ENCODE results near the gene ARL6IP5.

ARL6IP5 gene

DNA sequence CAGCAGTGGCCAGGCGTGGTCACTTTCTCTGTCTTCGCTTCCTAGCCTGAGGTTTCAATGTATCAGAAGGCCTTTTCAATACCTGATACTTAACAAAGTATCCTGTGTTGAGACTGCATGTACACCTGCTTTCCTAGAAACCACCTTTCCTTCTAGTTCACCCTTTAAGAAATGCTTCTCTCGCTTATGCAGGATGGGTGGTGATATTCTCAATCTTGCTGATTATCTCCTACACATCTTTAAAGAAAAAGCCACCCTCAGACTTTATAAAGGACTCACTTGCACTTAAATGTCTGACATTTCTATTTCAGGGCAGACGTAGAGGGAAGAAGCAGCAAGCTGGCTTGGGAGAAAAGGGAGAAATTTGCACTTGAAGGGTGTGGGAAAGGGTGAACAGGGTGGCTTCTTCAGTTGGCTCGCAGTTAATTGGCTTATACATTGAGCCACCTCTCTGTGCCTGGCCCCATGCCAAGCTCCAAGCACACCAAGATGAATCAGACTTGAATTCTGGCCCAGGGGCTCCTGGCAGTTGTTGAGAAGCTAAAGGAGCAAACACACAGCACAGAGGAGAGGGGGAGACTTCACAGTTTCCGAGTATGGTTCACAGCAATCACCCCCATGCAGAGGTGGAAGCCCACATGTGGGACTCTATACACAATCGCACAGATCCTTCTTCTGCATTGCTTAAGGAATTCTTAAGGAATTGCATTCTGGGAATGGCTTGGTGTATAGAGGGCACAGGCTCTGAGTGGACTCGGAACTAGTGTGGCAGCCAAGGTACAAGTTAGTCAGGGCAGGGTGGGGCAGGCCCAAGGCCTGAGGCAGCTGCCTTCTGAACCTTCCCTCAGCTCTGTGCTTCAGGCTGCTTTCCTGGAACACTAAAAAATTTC is 1.3 kb downstream of the ARL6IP5 start:
- no peak for DNase-seq

DNA sequence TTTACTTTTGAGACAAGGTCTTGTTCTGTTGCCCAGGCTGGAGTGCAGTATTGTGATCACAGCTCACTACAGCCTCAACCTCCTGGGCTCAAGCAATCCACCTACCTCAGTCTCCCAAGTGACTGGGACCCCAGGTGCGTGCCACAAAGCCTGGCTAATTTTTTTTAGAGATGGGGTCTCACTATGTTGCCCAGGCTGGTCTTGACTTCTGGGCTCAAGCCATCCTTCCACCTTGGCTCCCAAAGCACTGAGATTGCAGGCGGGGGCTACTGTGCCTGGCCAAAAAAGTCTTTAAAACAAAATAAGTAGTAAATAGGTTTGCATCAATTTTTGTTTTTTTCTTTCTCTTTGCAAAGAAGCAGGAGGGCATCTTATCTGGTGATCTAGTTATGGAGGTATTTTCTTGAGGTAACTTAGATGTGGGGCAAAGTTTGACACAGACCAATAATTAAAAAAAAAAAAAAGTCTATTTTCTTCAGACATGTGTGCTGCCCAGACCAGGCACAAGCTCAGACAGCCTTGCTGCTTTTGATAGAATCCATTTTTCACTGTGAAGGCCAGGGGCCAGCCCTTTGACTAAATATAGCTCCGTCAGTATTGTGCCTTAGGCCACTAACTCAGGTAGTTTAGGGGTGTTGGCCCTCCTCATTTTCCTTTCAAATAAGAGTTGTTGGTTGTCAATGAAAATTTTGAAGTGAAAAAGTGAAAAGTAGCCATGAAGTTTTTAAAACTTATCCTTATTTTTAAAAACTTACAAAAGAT is 2.5 kb downstream of the ARL6IP5 start:
- DNase-seq: no peak

DNA sequence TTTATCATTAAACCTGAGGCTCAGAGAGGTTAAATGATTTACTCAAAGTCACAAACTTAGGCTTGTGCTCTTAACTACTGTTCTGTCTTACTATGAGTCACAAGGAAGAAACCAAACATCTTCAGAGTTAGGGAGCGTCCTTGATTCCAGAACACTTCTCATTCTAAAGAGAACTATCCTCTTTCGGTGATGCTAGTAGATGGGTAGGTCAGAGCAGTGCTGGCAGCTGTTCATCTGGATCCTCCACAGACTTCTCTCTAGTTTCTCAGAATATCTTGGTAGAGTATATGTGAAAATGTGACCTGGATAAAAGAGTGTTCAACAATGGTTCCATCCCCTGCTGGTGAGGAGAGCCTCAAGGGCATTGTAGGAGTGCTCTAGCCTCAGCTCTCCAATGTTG is 3.3 kb downstream of the ARL6IP5 start:
- DNase-seq: no peak

DNA sequence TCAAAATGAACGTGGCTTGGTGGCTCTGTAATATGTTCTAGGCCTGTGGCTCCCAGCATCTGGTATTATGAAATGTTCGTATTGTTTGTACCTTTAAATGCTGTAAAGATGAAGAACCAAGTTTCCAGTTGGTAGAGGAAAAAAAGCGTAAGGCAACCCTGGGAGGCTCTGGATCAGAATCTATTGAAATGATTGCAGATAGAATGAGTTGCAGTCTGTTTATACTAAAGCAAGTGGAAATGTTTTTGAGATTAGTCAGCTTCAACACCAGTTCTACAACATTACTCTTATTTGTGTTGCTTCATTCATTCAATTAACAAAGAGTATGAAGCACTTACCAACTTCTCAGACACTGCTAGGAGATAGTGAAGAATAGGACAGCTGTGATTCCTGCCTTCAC is 5.3 kb downstream of the ARL6IP5 start:
- no peak for DNase-seq

DNA sequence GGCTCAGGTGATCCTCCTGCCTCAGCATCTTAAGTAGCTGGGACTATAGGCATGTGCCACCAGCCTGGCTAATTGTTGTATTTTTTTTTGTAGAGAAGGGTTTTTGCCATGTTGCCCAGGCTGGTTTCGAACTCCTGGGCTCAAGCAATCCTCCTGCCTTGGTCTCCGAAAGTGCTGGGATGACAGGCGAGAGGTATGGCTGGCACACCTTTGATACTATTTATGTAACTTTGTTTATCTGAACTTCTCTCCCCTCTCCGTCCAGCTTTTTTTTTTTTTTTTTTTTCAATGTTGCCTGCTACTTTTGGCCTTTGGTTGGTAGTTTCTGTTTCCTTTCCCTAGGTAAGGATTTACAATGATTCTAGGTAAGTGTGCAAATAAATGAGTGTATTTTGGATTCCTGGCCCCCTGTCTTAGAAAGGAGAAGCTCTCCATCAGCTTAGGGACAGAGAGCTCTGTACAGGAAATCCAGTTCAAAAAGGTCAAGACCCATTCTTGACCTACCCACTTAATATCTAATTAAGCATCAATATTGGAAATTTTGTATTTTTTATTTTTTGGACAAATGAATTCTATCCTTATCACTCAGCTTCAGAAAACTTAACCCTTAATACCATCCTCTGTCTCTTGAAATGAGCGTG is 6.8 kb downstream of the ARL6IP5 start:
- no peak for DNase-seq

DNA sequence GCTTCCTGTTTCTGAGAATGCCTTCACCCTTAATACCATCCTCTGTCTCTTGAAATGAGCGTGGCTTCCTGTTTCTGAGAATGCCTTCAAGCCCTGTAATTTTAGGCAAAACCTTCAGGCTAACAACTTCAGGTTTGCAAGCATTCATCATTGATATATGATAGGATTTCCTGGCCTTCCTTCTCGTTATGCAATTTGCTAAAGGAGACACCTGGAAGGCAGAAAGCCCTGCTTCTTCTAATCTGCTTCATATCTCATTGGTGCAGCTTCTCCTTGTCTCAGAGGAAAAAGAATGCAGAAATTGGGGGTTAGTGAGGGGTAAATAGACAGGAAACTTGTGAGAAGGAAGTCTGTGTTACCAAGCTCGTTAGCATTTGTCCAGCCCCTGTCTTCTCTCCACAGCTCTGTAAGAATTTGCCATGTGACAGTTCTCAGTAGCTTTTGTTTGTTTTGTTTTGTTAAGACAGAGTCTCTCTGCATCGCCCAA is 7.3 kb downstream of the ARL6IP5 start:
- DNase-seq: no peak

DNA sequence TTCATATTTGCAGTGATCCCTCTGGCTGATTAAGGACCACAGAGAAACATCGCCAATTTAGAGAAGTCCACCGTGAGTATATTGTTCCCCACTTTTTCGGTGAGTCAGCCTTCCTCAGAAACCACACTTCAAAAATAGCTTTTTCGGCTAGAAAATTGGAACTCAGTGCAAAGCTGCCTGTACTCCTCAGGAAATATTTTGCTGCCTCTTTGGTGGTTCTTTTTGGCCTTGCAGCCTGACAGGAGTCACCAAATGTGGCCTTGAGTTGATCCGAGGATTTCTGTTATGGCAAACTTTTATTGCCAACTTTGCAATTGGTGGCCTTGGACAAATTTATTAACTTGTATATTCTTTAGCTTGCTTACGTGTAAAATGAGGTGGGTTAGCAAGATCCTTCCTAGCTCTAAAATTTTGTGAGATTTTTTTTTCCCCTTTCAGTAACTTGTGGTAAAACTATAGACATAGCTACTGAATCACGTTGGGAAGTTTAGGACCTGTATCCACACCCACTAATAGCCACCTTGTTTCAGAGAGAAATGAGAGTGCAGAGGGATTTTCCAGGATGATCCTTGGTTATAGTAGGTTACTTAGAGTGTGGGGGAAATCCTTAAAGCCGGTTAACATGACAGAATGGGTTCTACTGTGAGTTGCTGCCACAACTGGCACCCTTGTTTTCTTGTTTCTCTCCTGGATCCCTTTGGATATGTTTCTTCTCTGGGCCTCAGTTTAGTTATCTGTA is 9.9 kb downstream of the ARL6IP5 start:
- DNase-seq: no peak

DNA sequence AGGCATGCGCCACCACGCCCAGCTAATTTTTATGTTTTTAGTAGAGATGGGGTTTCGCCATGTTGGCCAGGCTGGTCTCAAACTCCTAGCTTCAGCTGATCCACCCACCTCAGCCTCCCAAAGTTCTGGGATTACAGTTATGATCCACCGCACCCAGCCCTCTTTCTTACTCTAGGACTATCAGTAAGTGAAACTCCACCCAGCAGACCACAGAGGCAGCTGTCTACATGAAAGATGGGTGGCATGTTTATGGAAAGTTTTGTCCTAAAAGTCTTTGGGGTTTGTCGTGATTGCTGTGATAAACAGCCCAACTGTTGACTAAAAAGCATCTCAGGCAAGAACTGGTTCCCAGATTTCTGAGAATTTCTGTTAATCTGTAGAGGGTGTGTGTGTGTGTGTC is 10.9 kb downstream of the ARL6IP5 start:
- no peak for DNase-seq

DNA sequence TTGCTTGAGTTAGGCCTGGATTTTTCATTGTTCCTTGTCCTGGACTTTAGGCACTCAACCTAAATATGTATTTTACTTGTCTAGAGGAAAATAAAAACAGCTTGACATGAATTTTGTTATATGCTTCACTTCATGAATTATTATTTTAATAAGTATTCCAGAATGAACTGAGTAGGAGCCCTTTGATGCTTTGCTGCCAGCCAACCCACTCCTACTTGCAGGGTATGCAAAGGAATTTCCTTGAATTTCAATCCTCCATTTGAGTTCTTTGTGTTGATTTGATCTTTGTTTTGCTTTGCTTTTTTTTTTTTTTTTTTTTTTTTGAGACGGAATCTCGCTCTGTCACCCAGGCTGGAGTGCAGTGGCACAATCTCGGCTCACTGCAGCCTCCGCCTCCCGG is 11.6 kb downstream of the ARL6IP5 start:
- DNase-seq: no peak

DNA sequence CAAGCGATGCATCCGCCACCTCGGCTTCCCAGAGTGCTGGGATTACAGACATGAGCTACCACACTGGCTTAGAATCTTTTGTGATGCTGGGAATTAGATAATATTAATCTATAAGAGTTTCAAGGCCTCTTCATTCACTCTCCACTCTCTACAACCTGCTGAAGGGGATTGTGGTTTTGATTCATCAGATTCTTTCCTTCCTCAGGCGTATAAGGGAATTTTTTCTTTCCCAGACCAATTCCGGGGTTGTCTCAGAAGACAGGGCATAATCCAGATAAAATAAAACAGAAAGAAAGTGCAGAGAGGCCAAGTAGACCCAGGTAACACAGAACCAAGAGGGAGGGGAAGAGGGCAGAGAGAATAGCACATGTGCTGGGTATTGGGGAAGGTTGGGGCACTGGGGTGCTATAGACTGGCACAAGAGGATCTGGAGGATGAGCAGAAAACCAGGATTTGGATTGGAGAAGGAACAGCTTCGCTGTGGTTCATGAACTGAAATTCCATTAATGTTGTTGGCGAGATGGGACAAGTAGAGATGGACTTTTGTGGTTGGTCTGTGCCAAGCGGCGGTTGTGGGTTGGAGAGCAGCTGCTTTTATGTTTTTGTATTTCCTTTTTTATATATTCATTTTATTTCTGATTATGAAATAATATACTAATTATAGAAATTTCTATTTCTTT is 12.8 kb downstream of the ARL6IP5 start:
- DNase-seq: no peak

DNA sequence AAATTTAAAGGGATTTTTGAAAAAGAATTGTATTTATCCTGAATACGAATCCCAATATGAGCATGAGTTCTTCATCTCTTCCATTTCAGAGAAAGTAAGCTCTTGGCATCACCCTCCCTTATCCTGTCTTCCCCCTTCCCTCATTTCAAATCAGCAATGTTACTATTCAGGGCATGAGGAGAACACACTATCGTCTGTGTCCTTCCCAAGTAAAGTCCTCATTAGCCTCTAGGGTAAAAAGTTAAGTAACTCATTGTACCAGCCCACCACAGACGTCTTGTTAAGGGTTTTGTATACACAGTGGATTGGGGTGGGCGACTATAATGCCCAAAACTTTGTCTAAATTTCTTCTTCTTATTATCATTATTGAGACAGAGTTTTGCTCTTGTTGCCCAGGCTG is 14.8 kb downstream of the ARL6IP5 start:
- DNase-seq: no peak

DNA sequence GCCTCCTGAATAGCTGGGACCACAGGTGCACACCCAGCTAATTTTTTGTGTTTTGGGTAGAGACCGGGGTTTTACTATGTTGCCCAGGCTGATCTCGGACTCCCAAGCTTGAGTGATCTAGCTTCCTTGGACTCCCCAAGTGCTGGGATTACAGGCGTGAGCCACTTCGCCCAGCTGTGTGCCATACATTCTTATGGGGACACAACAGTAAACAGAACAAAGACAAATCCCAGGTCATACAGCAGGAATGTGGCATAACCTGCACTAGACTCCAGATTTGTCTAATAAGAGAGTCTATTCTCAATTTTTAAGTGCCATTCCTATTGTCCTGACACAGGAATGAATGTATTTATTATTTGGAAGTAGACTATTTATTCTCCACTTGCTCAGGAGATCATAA is 17.6 kb downstream of the ARL6IP5 start:
- DNase-seq: no peak

DNA sequence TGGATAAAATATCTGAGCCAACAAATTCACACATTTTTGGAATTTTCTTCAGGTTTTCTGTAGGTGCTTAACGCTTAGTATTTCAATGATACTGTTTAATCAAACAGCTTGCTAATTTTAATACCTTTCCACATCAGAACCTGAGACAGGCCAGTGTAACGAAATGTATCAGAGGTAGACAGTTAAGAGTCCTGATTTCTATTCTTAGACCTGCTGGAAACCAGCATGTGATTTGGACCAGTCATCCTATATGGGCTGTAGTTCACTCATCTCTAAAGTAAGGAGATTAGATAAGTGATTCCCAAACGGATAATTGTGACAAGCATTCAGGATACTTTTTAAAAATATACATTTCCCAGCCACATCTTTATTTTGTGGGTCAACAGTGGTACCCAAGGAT is 18.4 kb downstream of the ARL6IP5 start:
- no peak for DNase-seq

DNA sequence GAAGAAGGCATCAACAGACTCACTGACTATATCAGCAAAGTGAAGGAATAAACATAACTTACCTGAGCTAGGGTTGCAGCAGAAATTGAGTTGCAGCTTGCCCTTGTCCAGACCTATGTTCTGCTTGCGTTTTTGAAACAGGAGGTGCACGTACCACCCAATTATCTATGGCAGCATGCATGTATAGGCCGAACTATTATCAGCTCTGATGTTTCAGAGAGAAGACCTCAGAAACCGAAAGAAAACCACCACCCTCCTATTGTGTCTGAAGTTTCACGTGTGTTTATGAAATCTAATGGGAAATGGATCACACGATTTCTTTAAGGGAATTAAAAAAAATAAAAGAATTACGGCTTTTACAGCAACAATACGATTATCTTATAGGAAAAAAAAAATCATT is 19.8 kb downstream of the ARL6IP5 start:
- no peak for DNase-seq

DNA sequence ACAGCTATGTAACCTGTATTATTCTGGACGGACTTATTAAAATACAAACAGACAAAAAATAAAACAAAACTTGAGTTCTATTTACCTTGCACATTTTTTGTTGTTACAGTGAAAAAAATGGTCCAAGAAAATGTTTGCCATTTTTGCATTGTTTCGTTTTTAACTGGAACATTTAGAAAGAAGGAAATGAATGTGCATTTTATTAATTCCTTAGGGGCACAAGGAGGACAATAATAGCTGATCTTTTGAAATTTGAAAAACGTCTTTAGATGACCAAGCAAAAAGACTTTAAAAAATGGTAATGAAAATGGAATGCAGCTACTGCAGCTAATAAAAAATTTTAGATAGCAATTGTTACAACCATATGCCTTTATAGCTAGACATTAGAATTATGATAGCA is 20.6 kb downstream of the ARL6IP5 start:
- no peak for DNase-seq

DNA sequence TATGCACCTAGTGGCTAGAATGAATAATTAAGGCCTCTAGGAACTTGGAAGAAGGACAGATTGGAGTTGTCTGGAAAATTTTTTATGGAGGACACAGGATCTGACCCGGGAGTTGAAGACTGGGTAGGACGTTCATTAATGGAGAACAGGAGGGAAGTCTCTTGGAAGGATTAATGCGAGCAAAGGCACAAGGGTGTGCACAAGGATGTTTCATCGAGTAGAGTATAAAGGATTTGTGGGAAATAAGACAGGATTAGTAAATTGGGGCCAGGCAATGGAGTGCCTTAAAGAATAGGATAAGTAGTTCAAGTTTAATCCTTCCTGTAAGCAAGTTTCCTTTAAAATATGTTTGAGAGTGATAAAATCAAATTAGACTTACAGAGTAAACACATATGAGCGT is 23.1 kb downstream of the ARL6IP5 start:
- DNase-seq: no peak

DNA sequence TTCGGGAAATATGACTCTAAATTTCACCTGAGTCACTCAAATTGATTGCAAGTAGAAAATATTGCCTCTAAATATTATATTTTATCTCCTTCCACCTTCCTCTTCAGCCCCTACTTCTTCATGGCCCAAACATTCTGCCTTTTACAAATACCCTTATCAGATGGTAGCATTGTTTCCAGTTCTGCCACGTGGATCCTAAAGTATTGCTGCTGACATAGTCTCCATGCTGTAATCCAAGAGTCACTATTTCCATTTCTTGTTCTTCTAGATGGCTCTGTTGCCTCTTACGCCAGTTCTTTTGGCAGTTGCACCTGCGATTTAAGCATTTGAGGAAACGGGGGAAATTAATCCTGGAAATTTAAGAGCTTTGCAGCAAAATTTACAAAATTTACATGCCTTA is 24.1 kb downstream of the ARL6IP5 start:
- no peak for DNase-seq

DNA sequence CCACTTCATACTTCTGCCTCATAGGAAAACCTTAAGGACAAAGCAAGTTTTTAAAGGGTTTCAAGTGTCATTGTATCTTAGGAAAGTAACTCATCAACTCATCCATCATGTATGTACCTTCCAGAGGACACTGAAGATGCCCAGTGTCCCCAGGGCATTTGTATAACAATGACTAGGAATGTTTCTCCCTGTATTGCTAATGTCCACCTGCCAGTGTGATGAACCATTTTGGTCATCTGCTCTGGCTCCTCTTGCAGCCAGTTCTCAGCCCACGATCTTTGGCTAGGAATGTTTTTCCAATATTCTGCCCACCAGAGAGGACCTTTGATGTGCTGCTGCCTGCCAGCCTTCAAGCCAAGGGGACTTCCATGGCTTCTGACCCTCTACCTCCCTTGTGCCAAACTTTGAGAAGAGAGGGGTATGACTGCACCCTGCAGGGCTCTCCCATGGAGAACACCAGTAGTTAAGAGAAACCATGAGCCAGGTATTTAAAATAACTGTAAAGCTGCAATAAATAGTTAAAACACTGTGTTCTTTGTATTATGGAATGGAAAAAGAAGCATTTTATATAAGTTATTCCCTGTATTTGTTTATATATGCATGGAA is 26.3 kb downstream of the ARL6IP5 start:
- no peak for DNase-seq

DNA sequence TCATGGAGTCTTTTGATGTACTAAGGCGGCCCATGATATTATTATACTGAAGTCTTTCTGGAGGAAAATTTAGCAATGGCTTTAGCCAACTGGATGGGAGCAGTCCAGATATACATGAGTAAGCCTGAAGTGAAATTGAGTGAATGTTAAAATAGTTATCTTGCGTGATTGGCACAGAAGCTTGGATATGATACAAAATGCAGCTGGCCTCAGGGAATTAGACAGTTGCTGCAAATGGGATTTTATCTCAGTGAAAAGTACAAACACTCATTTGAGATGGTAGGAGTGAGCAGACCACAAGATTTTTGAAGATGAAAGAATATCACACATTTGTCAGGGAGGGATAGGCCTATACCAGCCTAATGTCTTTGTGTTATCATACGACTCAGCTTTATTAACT is 28.8 kb downstream of the ARL6IP5 start:
- no peak for DNase-seq

DNA sequence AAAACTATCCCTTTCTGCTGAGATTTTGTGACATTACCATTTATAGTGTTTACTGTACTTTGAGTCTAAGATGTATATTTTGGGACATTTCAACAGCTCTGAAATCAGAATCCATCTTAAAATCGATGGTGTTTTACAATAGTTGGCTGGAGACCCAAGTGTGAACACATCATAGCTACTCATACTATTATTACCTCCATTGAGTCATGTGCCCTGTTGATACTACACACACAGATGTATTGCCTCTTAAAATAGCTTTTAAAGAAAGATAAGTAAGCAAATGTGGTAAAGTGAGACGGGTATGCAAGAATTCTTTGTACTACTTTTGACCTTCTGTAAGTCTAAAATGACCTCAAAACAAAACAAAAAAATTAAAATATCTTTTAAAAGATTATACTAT is 31.0 kb downstream of the ARL6IP5 start:
- no peak for DNase-seq

DNA sequence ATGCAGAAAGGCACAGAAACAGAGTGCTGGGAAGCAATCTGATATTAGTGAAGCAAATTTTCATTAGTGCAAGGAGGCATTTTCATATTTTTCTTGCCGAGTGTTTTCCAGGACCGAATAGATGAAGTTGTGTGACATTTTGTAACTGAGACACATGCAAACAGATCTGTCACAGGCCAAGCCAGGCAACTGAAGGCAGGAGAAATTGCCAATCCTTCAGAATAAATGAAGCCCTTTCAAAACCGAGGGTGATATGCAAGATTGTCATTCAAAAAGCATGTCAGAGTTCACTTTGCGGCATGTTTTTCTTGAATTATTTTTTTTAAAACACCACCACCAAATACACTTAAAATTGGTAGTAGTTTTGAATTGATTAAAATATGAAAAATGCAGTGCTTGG is 31.4 kb downstream of the ARL6IP5 start:
- DNase-seq: no peak

DNA sequence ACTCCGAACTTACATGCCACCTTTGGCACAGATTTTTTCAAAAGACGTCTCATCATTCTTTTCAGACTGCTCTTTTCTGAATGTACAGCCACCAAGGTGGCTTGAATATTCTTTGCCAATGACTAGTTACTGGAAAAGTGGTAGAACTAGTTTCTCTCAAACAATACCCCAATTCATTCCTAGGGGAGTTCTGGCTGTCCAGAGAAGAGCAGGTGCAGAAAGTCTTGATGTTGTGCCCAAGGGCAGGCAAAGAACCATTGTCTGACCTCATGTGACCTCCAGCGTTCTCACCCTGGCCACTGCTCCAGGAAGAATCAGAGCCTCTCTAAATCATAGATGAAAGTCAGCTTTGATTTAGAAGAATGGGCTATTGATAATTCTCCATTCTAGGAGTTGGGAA is 32.2 kb downstream of the ARL6IP5 start:
- no peak for DNase-seq

Measured in activated gamma-delta T cell (primary cell).